ENCODE results near the gene ACOXL.

The ACOXL gene

DNA sequence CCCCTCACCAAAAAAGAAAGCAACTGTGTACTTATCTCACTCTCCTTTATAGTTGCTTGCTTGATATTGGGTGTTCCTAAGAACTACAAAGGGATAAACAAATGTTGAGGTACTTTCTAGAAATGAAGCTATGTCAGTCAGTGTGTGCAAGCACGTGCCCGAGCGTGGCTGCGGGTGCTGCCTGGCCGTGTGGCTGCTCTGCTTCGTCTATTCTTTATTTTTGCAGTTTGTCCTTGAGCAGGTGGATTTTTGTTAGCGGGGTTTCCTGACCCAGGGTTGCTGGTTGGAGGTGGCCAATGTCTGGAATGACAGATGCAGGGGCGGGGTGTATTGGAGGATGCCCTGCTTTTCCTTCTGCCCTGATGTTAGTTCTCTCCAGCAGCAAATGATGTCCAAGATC lies 62.6 kb downstream of the ACOXL start:
- no peak overlapping the region for H3K27ac Mint-ChIP-seq
- H3K4me1 Mint-ChIP-seq: peaks cover 18% of the 10 kb centered on the region
- H3K4me3 Mint-ChIP-seq: no peak overlapping the region
- no peaks in the 10 kb centered on the region for H3K36me3 Mint-ChIP-seq (ENCODE audit: low read depth)
- no peak for DNase-seq
- H3K9me3 Mint-ChIP-seq: no peaks in the 10 kb centered on the region
- TF ChIP-seq, protein P1, sequence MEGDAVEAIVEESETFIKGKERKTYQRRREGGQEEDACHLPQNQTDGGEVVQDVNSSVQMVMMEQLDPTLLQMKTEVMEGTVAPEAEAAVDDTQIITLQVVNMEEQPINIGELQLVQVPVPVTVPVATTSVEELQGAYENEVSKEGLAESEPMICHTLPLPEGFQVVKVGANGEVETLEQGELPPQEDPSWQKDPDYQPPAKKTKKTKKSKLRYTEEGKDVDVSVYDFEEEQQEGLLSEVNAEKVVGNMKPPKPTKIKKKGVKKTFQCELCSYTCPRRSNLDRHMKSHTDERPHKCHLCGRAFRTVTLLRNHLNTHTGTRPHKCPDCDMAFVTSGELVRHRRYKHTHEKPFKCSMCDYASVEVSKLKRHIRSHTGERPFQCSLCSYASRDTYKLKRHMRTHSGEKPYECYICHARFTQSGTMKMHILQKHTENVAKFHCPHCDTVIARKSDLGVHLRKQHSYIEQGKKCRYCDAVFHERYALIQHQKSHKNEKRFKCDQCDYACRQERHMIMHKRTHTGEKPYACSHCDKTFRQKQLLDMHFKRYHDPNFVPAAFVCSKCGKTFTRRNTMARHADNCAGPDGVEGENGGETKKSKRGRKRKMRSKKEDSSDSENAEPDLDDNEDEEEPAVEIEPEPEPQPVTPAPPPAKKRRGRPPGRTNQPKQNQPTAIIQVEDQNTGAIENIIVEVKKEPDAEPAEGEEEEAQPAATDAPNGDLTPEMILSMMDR (IDR thresholded peaks at IDR 0.05): no peak
- peaks cover 21% of the 10 kb centered on the region for H3K27me3 Mint-ChIP-seq (ENCODE audit: low read depth, poor library complexity)

DNA sequence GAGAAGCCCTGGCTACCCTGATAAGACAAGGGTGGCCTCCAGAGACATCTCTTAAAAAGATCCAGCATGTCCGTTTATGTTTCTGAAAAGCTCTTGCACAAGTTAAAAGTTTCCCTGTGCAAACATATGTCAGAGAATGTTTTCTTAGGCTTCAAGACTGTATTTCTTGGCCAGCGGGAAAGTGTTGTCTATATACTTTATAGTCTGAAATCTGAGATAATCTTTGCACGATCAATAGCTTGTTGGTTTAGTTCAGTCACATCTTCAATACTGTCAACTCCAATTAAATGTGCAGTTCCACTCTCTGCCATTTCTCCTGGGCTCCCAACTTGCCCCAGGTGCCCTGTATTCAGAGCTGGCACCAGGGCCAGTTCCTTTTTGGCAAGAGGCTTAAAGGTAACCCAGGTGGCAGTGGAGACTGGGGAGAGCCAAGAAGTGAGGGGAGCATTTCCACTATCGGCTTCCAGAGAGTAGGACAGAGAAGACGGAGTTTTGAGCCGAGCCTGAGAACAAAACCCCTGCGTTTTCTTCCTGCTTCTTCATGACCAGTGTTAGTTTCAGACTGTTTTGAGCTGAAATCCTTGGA lies 64.4 kb downstream of the ACOXL start:
- Mint-ChIP-seq H3K9me3 (no peaks in the 10 kb centered on the region), H3K36me3 (ENCODE audit: low read depth) (no peaks in the 10 kb centered on the region), H3K4me3 (no peak overlapping the region), H3K27me3 (ENCODE audit: low read depth, poor library complexity) (peaks cover 16% of the 10 kb centered on the region), H3K27ac (no peak overlapping the region), H3K4me1 (peaks cover 22% of the 10 kb centered on the region)
- DNase-seq: no peak
- TF ChIP-seq, protein P1 (IDR thresholded peaks at IDR 0.05): no peak

DNA sequence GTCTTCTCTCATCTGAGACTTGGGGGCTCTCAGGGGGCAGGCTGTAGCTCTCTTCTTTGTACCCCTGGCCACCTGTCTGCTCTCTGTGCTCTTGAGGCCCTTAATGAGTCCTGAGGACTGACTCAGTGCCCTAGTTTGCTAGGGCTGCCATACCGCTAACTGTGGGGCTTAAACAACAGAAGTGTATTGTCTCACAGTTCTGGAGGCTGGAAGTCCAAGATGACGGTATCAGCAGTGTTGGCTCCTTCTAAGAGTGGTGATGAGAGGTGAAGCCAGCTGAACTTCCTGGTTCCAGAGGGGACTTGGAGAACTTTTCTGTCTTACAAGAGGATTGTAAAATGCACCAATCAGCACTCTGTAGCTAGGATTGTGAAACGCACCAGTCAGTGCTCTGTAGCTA lies 67.0 kb downstream of the ACOXL start:
- H3K27me3 Mint-ChIP-seq (ENCODE audit: low read depth, poor library complexity): peaks cover 8% of the 10 kb centered on the region
- peaks cover 14% of the 10 kb centered on the region for H3K9me3 Mint-ChIP-seq
- no peak overlapping the region for H3K27ac Mint-ChIP-seq
- H3K4me1 Mint-ChIP-seq: peaks cover 14% of the 10 kb centered on the region
- H3K4me3 Mint-ChIP-seq: no peak overlapping the region
- H3K36me3 Mint-ChIP-seq (ENCODE audit: low read depth): no peaks in the 10 kb centered on the region
- no peak for DNase-seq
- TF ChIP-seq, protein P1 (IDR thresholded peaks at IDR 0.05): no peak

DNA sequence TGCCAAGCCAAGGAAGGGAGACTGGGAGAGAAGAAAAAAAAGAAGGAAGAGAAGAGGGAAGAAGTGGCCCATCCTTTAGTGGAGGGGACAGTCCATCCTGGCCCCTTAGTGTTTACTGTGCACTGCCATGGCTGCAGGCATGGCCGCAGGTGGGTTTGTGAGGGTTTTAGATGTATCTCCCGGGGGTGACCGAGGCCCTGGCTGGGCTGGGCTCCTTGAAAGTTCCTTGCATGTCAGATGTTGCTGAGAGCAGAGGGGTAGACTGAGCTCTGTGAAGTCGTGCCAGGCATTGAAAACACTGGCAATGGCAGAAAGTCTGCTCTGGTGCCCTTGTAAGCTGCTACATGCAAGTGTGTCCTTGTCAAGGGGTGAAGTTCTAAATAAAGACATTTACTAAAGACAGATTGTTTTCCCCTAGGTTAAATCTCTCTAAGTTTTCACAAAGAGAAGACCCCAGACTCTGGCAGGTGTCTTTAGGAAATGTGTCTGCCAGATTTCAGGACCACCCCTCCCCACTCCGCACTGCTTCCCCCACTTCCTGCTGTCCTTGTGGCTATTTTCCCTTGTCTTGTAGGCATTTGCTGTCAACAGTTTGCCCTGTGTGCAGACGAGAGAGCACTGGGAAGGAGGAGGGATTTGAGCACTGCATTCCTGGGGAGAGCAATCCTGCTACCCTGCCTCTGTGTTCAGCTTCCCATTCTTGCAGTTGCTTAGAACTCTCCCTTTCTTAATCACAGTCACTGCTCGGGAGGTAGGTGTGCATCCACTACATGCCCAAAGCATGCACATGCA lies 68.4 kb downstream of the ACOXL start:
- DNase-seq: no peak
- H3K4me1 Mint-ChIP-seq: peaks cover 9% of the 10 kb centered on the region
- H3K4me3 Mint-ChIP-seq: no peak overlapping the region
- H3K9me3 Mint-ChIP-seq: peaks cover 24% of the 10 kb centered on the region
- no peaks in the 10 kb centered on the region for H3K36me3 Mint-ChIP-seq (ENCODE audit: low read depth)
- H3K27ac Mint-ChIP-seq: no peak overlapping the region
- peaks cover 13% of the 10 kb centered on the region for H3K27me3 Mint-ChIP-seq (ENCODE audit: low read depth, poor library complexity)
- TF ChIP-seq, protein P1 (IDR thresholded peaks at IDR 0.05): no peak

DNA sequence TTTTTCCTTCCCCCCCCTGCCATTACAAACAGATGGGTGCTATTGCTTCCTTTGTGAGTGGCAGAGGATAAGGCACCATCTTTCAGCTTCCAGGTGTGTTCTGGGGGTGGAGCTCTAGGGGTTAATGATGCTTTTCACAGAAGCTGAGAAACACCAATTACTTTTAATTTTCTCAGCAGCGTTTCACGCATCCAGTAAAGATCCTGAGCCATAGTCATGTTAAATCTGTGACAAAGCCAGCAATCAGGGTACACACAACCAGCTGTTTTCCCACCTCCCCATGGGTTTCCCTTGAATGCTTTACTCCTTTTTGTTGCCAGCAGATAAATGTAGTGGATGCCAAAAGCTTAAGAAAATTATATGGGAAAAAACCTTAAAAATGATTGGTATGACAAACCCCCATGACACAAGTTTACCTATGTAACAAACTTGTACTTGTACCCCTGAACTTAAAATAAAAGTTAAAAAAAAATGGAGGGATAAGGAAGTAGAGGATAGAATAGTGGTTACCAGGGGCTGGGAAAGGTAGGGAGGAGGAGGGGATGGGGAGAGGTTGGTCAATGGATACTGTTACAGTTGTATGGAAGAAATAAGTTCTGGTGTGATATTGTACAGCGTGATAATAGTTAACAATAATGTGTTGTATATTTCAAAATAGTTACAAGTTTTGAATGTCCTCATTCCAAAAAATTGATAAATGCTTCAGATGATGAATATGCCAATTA lies 70.0 kb downstream of the ACOXL start:
- TF ChIP-seq, protein P1 (IDR thresholded peaks at IDR 0.05): no peak
- Mint-ChIP-seq H3K9me3 (peaks cover 24% of the 10 kb centered on the region), H3K36me3 (ENCODE audit: low read depth) (no peaks in the 10 kb centered on the region), H3K4me3 (no peak overlapping the region), H3K4me1 (peaks cover 3% of the 10 kb centered on the region), H3K27me3 (ENCODE audit: low read depth, poor library complexity) (peaks cover 12% of the 10 kb centered on the region), H3K27ac (no peak overlapping the region)
- no peak for DNase-seq

Measured in nephron progenitor cell (in vitro differentiated cells).